ENCODE data around the gene NBEAL1.
"Not testable (repeated sequence)": the region's sequence is repeated elsewhere in the genome, so short reads cannot be mapped to it uniquely, and the experiment has no call there.

The NBEAL1 gene

DNA sequence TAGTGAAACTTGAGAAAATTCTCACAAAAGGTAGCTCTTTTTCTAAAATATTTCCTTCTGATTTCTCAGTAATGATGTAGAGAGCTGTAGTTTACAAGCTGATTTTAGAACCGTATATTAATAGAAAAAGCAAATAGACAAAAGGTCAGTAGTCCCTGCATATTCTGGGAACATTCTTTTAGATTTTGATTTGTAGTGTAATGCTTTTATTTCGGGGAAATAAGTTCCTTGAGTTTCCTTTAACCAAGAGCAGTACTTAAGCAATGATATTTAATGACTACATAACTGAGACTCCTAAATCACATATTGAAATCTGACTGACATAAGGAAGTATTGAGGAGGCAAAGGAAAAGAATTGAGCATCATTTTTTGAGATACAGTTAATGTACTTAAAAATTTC is 22.4 kb downstream of the NBEAL1 start:
- Histone ChIP-seq H2BK5ac (ENCODE audit: low read length) (no peak overlapping the region), H3K9ac (ENCODE audit: low read depth, low read length, poor library complexity) (no peak overlapping the region), H2BK12ac (ENCODE audit: low read length) (no peak overlapping the region), H3K4me3 (ENCODE audit: low read length in 2 of 2) (no peak overlapping the region), H3K27me3 (ENCODE audit: control insufficient read depth in 3 of 3, insufficient read depth in 3 of 3, low read depth in 1 of 3, low read length in 3 of 3) (no peaks in the 10 kb centered on the region), H3K79me1 (ENCODE audit: low read depth, low read length) (no peaks in the 10 kb centered on the region), H3K23ac (ENCODE audit: low read depth, low read length, poor library complexity) (no peak overlapping the region), H3K4me2 (ENCODE audit: insufficient read depth, low read length, poor library complexity, severe bottlenecking) (no peak overlapping the region), H3K27ac (replicated peaks; ENCODE audit: low read length) (no peak overlapping the region), H3K14ac (ENCODE audit: low read length) (no peak overlapping the region), H3K4me1 (ENCODE audit: control insufficient read depth in 2 of 2, insufficient read depth in 1 of 2, low read depth in 1 of 2, low read length in 2 of 2) (no peaks in the 10 kb centered on the region), H4K8ac (ENCODE audit: low read depth, low read length) (no peak overlapping the region), H2AK5ac (ENCODE audit: low read depth, low read length) (no peak overlapping the region), H3K4ac (ENCODE audit: low read length) (no peak overlapping the region), H2AFZ (ENCODE audit: low read length) (no peak overlapping the region), H2BK120ac (ENCODE audit: low read depth, low read length) (no peak overlapping the region), H3K36me3 (replicated peaks in 1 of 2; ENCODE audit: control insufficient read depth in 2 of 2, insufficient read depth in 2 of 2, low read length in 2 of 2) (peaks cover 0 to 2% of the 10 kb centered on the region in 2 donors), H4K91ac (ENCODE audit: low read depth, low read length, poor library complexity) (no peak overlapping the region), H3K18ac (ENCODE audit: low read length) (no peak overlapping the region), H2BK15ac (ENCODE audit: low read length) (no peak overlapping the region), H3K9me3 (replicated peaks in 1 of 2; ENCODE audit: control insufficient read depth in 2 of 2, insufficient read depth in 1 of 2, low read depth in 1 of 2, low read length in 2 of 2) (no peaks in the 10 kb centered on the region)
- no CpG with 5 or more reads among the region's 2 CpGs for WGBS, 2 donors (ENCODE audit: extremely low coverage in 2 of 2, insufficient read length in 2 of 2, insufficient replicate concordance in 1 of 2)
- DNase-seq (ENCODE audit: low spot score) = no peak

DNA sequence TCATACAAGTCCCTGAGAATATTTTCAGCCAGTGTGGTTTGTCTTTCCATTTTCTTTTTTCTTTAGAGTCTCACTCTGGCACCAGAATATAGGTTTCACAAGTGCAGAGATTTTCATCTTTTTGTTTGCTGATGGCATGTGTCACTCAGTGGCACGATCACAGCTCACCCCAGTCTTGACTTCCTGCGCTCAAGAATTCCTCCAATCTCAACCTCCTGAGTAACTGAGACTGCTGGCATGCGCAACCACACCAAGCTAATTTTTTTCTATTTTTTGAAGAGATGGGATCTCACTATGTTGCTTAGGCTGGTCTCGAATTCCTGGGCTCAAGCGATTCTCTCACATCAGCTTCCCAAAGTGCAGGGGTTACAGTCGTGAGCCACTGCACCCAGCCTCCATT is 23.9 kb downstream of the NBEAL1 start:
- Histone ChIP-seq H3K9me3 (replicated peaks in 1 of 2; ENCODE audit: control insufficient read depth in 2 of 2, insufficient read depth in 1 of 2, low read depth in 1 of 2, low read length in 2 of 2) (peaks cover 0 to 2% of the 10 kb centered on the region in 2 donors), H2BK5ac (ENCODE audit: low read length) (no peak overlapping the region), H3K4me2 (ENCODE audit: insufficient read depth, low read length, poor library complexity, severe bottlenecking) (no peak overlapping the region), H3K18ac (ENCODE audit: low read length) (no peak overlapping the region), H3K4me3 (ENCODE audit: low read length in 2 of 2) (no peak overlapping the region), H3K79me1 (ENCODE audit: low read depth, low read length) (no peaks in the 10 kb centered on the region), H2BK15ac (ENCODE audit: low read length) (no peak overlapping the region), H2AFZ (ENCODE audit: low read length) (no peak overlapping the region), H2AK5ac (ENCODE audit: low read depth, low read length) (no peak overlapping the region), H4K91ac (ENCODE audit: low read depth, low read length, poor library complexity) (no peak overlapping the region), H3K9ac (ENCODE audit: low read depth, low read length, poor library complexity) (no peak overlapping the region), H2BK12ac (ENCODE audit: low read length) (no peak overlapping the region), H4K8ac (ENCODE audit: low read depth, low read length) (no peak overlapping the region), H3K14ac (ENCODE audit: low read length) (no peak overlapping the region), H3K4ac (ENCODE audit: low read length) (no peak overlapping the region), H2BK120ac (ENCODE audit: low read depth, low read length) (no peak overlapping the region), H3K36me3 (replicated peaks in 1 of 2; ENCODE audit: control insufficient read depth in 2 of 2, insufficient read depth in 2 of 2, low read length in 2 of 2) (peaks cover 0 to 4% of the 10 kb centered on the region in 2 donors), H3K4me1 (ENCODE audit: control insufficient read depth in 2 of 2, insufficient read depth in 1 of 2, low read depth in 1 of 2, low read length in 2 of 2) (no peaks in the 10 kb centered on the region), H3K27ac (replicated peaks; ENCODE audit: low read length) (no peak overlapping the region), H3K23ac (ENCODE audit: low read depth, low read length, poor library complexity) (no peak overlapping the region), H3K27me3 (ENCODE audit: control insufficient read depth in 3 of 3, insufficient read depth in 3 of 3, low read depth in 1 of 3, low read length in 3 of 3) (no peaks in the 10 kb centered on the region)
- no peak for DNase-seq (ENCODE audit: low spot score)
- WGBS, 2 donors (ENCODE audit: extremely low coverage in 2 of 2, insufficient read length in 2 of 2, insufficient replicate concordance in 1 of 2) = no CpG with 5 or more reads among the region's 6 CpGs

- H3K18ac ChIP-seq (ENCODE audit: low read length); H3K4me2 ChIP-seq (ENCODE audit: insufficient read depth, low read length, poor library complexity, severe bottlenecking); H4K8ac ChIP-seq (ENCODE audit: low read depth, low read length); H3K27ac ChIP-seq (replicated peaks; ENCODE audit: low read length); H2BK120ac ChIP-seq (ENCODE audit: low read depth, low read length); H3K9me3 ChIP-seq (replicated peaks in 1 of 2; ENCODE audit: control insufficient read depth in 2 of 2, insufficient read depth in 1 of 2, low read depth in 1 of 2, low read length in 2 of 2); H3K9ac ChIP-seq (ENCODE audit: low read depth, low read length, poor library complexity); H3K4ac ChIP-seq (ENCODE audit: low read length); H3K14ac ChIP-seq (ENCODE audit: low read length); H2BK15ac ChIP-seq (ENCODE audit: low read length); DNase-seq (ENCODE audit: low spot score); H3K79me1 ChIP-seq (ENCODE audit: low read depth, low read length); H3K4me3 ChIP-seq (ENCODE audit: low read length in 2 of 2); H3K36me3 ChIP-seq (replicated peaks in 1 of 2; ENCODE audit: control insufficient read depth in 2 of 2, insufficient read depth in 2 of 2, low read length in 2 of 2); H2BK5ac ChIP-seq (ENCODE audit: low read length); H3K27me3 ChIP-seq (ENCODE audit: control insufficient read depth in 3 of 3, insufficient read depth in 3 of 3, low read depth in 1 of 3, low read length in 3 of 3); H2BK12ac ChIP-seq (ENCODE audit: low read length); H2AFZ ChIP-seq (ENCODE audit: low read length); H4K91ac ChIP-seq (ENCODE audit: low read depth, low read length, poor library complexity); H2AK5ac ChIP-seq (ENCODE audit: low read depth, low read length); H3K23ac ChIP-seq (ENCODE audit: low read depth, low read length, poor library complexity); H3K4me1 ChIP-seq (ENCODE audit: control insufficient read depth in 2 of 2, insufficient read depth in 1 of 2, low read depth in 1 of 2, low read length in 2 of 2): not testable (repeated sequence)
- no CpG with 5 or more reads among the region's 6 CpGs for WGBS, 2 donors (ENCODE audit: extremely low coverage in 2 of 2, insufficient read length in 2 of 2, insufficient replicate concordance in 1 of 2)
These were observed 24.5 kb downstream of the NBEAL1 start for GRCh38 chr2:203039211-203039610.

DNA sequence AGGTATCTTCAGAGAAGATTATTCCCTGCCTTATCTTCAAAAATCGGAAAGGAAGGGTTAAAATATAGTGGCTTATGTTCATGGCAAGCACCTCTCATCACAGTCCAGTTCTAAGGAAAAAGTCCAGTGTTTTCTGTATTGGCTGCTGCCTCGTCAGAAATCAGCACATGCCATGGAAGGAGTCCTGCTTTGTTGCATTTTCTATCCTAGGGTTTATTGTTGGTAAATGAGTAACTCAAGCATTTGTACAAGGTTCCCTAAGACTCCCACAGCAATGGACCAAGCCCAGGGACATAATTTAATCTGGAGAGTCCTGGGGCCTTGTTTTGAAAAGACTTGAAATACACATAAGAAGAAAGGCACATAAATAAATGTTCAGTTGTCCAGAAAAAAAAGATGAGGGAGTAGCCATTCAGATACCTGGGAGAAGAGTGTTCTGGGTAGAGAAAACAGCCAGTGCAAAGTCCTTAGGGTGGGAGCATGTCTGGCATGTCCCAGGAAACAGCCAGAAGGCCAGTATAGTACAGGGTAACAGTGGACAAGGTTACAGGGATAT is 26.4 kb downstream of the NBEAL1 start:
- no peak overlapping the region for H3K4me2 ChIP-seq (ENCODE audit: insufficient read depth, low read length, poor library complexity, severe bottlenecking)
- no peak overlapping the region for H2BK15ac ChIP-seq (ENCODE audit: low read length)
- H3K4me1 ChIP-seq (ENCODE audit: control insufficient read depth in 2 of 2, insufficient read depth in 1 of 2, low read depth in 1 of 2, low read length in 2 of 2) = no peaks in the 10 kb centered on the region
- no peak overlapping the region for H2BK120ac ChIP-seq (ENCODE audit: low read depth, low read length)
- H2BK12ac ChIP-seq (ENCODE audit: low read length) = no peak overlapping the region
- no peaks in the 10 kb centered on the region for H3K27me3 ChIP-seq (ENCODE audit: control insufficient read depth in 3 of 3, insufficient read depth in 3 of 3, low read depth in 1 of 3, low read length in 3 of 3)
- H3K79me1 ChIP-seq (ENCODE audit: low read depth, low read length) = no peaks in the 10 kb centered on the region
- no peak overlapping the region for H4K8ac ChIP-seq (ENCODE audit: low read depth, low read length)
- H2BK5ac ChIP-seq (ENCODE audit: low read length) = no peak overlapping the region
- H2AFZ ChIP-seq (ENCODE audit: low read length) = no peak overlapping the region
- H3K23ac ChIP-seq (ENCODE audit: low read depth, low read length, poor library complexity) = no peak overlapping the region
- no peak overlapping the region for H3K9ac ChIP-seq (ENCODE audit: low read depth, low read length, poor library complexity)
- no peak for DNase-seq (ENCODE audit: low spot score)
- no peak overlapping the region for H3K4me3 ChIP-seq (ENCODE audit: low read length in 2 of 2)
- no peak overlapping the region for H4K91ac ChIP-seq (ENCODE audit: low read depth, low read length, poor library complexity)
- H2AK5ac ChIP-seq (ENCODE audit: low read depth, low read length) = no peak overlapping the region
- H3K9me3 ChIP-seq (replicated peaks in 1 of 2; ENCODE audit: control insufficient read depth in 2 of 2, insufficient read depth in 1 of 2, low read depth in 1 of 2, low read length in 2 of 2) = peaks cover 0 to 2% of the 10 kb centered on the region in 2 donors
- no peak overlapping the region for H3K27ac ChIP-seq (replicated peaks; ENCODE audit: low read length)
- peaks cover 0 to 4% of the 10 kb centered on the region in 2 donors for H3K36me3 ChIP-seq (replicated peaks in 1 of 2; ENCODE audit: control insufficient read depth in 2 of 2, insufficient read depth in 2 of 2, low read length in 2 of 2)
- no peak overlapping the region for H3K18ac ChIP-seq (ENCODE audit: low read length)
- H3K4ac ChIP-seq (ENCODE audit: low read length) = no peak overlapping the region
- H3K14ac ChIP-seq (ENCODE audit: low read length) = no peak overlapping the region
- WGBS, 2 donors (ENCODE audit: extremely low coverage in 2 of 2, insufficient read length in 2 of 2, insufficient replicate concordance in 1 of 2) = no CpG with 5 or more reads among the region's 2 CpGs
